Measurements from ENCODE around the gene SSBP3.

Gene SSBP3

DNA sequence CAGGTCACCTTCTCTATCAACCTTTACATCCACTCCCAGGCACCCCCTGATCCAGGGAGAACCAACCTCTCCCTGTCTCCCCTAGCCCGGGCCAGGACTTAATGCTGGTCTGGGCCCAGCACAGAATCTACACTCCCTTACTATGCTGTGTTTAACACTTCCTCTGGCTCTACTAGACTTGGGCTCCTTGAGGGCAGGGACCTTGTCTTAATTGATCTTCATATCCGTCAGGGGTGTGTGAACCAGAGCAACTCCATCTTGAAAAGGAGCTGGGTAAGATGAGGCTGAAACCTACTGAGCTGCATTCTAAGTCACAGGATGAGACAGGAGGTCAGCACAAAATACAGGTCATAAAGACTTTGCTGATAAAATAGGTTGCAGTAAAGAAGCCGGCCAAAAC is 98.9 kb downstream of the SSBP3 start:
- Histone ChIP-seq H3K27ac (ENCODE audit: low read length) (no peak overlapping the region), H3K4me3 (ENCODE audit: low read length) (no peak overlapping the region), H3K9ac (ENCODE audit: low read length) (no peak overlapping the region), H3K4me1 (ENCODE audit: control insufficient read depth, low read depth, low read length) (peaks cover 60% of the 10 kb centered on the region), H3K27me3 (ENCODE audit: control insufficient read depth, insufficient read depth, low read length) (no peaks in the 10 kb centered on the region), H3K9me3 (ENCODE audit: control insufficient read depth, low read depth, low read length) (no peaks in the 10 kb centered on the region), H3K36me3 (ENCODE audit: control insufficient read depth, low read depth, low read length) (no peaks in the 10 kb centered on the region)

- Histone ChIP-seq H3K27ac (ENCODE audit: low read length) (no peak overlapping the region), H3K4me3 (ENCODE audit: low read length) (no peak overlapping the region), H3K27me3 (ENCODE audit: control insufficient read depth, insufficient read depth, low read length) (no peaks in the 10 kb centered on the region), H3K4me1 (ENCODE audit: control insufficient read depth, low read depth, low read length) (peaks cover 50% of the 10 kb centered on the region), H3K9me3 (ENCODE audit: control insufficient read depth, low read depth, low read length) (no peaks in the 10 kb centered on the region), H3K9ac (ENCODE audit: low read length) (no peak overlapping the region), H3K36me3 (ENCODE audit: control insufficient read depth, low read depth, low read length) (no peaks in the 10 kb centered on the region)
Observed at GRCh38 chr1:54305906-54306514, 100.2 kb downstream of the SSBP3 start.

DNA sequence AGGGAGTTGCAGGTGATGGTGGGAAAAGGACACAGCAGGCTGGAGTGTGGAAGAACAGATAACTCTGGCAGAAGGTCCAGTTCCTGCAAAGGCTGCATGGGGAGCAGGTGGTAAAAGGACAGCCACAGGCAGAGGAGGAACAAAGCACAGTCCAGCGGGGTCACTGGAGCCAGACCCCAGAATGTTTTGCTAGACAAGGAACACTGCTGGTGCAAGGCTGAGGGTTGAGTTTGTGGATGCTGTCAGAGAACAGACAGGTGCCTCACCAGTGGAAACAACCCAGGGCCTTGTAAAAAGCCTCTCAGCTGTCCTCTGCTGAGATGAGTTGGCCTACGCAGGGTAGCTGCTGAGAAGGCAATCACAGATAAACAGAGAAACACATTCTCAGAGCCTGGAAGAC is 101.7 kb downstream of the SSBP3 start:
- Histone ChIP-seq H3K27me3 (ENCODE audit: control insufficient read depth, insufficient read depth, low read length) (no peaks in the 10 kb centered on the region), H3K4me3 (ENCODE audit: low read length) (no peak overlapping the region), H3K4me1 (ENCODE audit: control insufficient read depth, low read depth, low read length) (peaks cover 37% of the 10 kb centered on the region), H3K9me3 (ENCODE audit: control insufficient read depth, low read depth, low read length) (no peaks in the 10 kb centered on the region), H3K9ac (ENCODE audit: low read length) (no peak overlapping the region), H3K36me3 (ENCODE audit: control insufficient read depth, low read depth, low read length) (no peaks in the 10 kb centered on the region), H3K27ac (ENCODE audit: low read length) (no peak overlapping the region)

DNA sequence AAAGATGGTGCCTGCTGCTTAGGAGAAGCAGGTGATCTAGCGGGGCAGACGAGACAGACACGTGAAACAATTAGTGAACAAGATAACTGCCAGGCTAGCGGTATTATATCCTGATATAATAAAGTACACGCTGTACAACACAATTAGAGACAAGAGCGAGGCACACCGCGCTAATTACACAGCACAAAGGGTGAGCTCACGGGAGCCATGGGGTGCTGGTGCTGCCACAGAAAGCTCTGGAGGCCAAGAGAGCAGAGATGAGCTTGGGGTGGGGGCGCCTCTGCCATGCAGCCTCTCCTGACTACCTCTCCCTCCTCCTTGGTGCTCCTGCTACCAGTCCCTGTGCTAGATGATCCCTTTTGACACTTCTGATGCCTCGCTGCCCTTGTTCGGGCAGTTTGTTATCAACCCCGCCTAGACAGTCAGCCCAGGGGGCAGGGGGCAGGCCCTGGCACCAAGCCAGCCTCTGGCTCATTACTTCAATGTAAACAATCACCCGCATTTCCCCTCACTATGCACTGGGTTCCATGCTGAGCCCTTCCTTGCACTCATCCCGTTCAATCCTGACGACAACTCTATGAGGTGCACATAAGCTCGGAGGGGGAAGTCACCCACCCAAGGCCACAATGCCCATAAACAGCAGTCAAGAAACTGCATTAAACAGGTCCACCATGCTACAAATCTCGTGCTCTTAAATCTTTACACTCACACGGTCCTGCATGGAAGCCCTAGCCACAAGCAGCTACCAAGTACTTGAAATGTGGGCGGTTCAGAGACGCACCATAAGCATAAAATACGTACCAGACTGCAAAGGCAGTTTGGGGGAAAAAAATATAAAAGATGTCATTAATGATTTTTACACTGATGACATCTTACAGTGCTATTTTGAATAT is 103.0 kb downstream of the SSBP3 start:
- Histone ChIP-seq H3K4me1 (ENCODE audit: control insufficient read depth, low read depth, low read length) (peaks cover 36% of the 10 kb centered on the region), H3K27ac (ENCODE audit: low read length) (no peak overlapping the region), H3K27me3 (ENCODE audit: control insufficient read depth, insufficient read depth, low read length) (no peaks in the 10 kb centered on the region), H3K36me3 (ENCODE audit: control insufficient read depth, low read depth, low read length) (no peaks in the 10 kb centered on the region), H3K9ac (ENCODE audit: low read length) (no peak overlapping the region), H3K4me3 (ENCODE audit: low read length) (no peak overlapping the region), H3K9me3 (ENCODE audit: control insufficient read depth, low read depth, low read length) (no peaks in the 10 kb centered on the region)

DNA sequence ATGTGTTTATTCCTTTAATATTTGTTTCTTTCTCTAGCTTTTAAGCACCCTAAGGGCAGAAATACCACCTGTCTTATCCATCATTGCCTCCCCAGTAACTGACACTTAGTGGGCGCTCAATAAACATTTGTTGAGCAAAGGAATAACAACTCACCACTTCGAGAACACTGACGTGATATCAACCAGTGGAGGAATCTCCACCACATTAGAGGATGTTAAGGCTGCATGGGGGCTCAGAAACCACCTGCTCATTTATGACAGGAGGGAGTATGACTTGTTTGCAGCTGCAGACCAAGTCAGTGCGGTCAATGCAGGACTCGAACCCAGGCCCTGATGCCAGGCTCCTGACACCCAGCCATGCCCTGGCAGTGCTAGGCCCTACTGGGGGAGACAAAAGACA is 103.6 kb downstream of the SSBP3 start:
- no peaks in the 10 kb centered on the region for H3K27me3 ChIP-seq (ENCODE audit: control insufficient read depth, insufficient read depth, low read length)
- no peaks in the 10 kb centered on the region for H3K9me3 ChIP-seq (ENCODE audit: control insufficient read depth, low read depth, low read length)
- H3K9ac ChIP-seq (ENCODE audit: low read length): no peak overlapping the region
- no peak overlapping the region for H3K27ac ChIP-seq (ENCODE audit: low read length)
- H3K4me3 ChIP-seq (ENCODE audit: low read length): no peak overlapping the region
- H3K36me3 ChIP-seq (ENCODE audit: control insufficient read depth, low read depth, low read length): no peaks in the 10 kb centered on the region
- H3K4me1 ChIP-seq (ENCODE audit: control insufficient read depth, low read depth, low read length): peaks cover 37% of the 10 kb centered on the region

GRCh38 chr1:54301497-54301896 is 104.7 kb downstream of the SSBP3 start:
- no peaks in the 10 kb centered on the region for H3K27me3 ChIP-seq (ENCODE audit: control insufficient read depth, insufficient read depth, low read length)
- no peak overlapping the region for H3K27ac ChIP-seq (ENCODE audit: low read length)
- no peak overlapping the region for H3K9ac ChIP-seq (ENCODE audit: low read length)
- H3K4me1 ChIP-seq (ENCODE audit: control insufficient read depth, low read depth, low read length): peaks cover 32% of the 10 kb centered on the region
- no peaks in the 10 kb centered on the region for H3K9me3 ChIP-seq (ENCODE audit: control insufficient read depth, low read depth, low read length)
- no peaks in the 10 kb centered on the region for H3K36me3 ChIP-seq (ENCODE audit: control insufficient read depth, low read depth, low read length)
- H3K4me3 ChIP-seq (ENCODE audit: low read length): no peak overlapping the region

GRCh38 chr1:54300401-54300800 is 105.8 kb downstream of the SSBP3 start:
- Histone ChIP-seq H3K9ac (ENCODE audit: low read length) (no peak overlapping the region), H3K27ac (ENCODE audit: low read length) (no peak overlapping the region), H3K4me1 (ENCODE audit: control insufficient read depth, low read depth, low read length) (peaks cover 37% of the 10 kb centered on the region), H3K4me3 (ENCODE audit: low read length) (no peak overlapping the region), H3K27me3 (ENCODE audit: control insufficient read depth, insufficient read depth, low read length) (no peaks in the 10 kb centered on the region), H3K36me3 (ENCODE audit: control insufficient read depth, low read depth, low read length) (no peaks in the 10 kb centered on the region), H3K9me3 (ENCODE audit: control insufficient read depth, low read depth, low read length) (no peaks in the 10 kb centered on the region)

- H3K4me1 ChIP-seq (ENCODE audit: control insufficient read depth, low read depth, low read length): peaks cover 41% of the 10 kb centered on the region
- H3K27ac ChIP-seq (ENCODE audit: low read length): no peak overlapping the region
Observed at GRCh38 chr1:54299037-54299436, 107.2 kb downstream of the SSBP3 start.

GRCh38 chr1:54298284-54299033 is 107.7 kb downstream of the SSBP3 start:
- no peak overlapping the region for H3K9ac ChIP-seq (ENCODE audit: low read length)
- H3K4me3 ChIP-seq (ENCODE audit: low read length): no peak overlapping the region
- H3K4me1 ChIP-seq (ENCODE audit: control insufficient read depth, low read depth, low read length): peaks cover 36% of the 10 kb centered on the region
- H3K27ac ChIP-seq (ENCODE audit: low read length): no peak overlapping the region
- H3K9me3 ChIP-seq (ENCODE audit: control insufficient read depth, low read depth, low read length): no peaks in the 10 kb centered on the region
- no peaks in the 10 kb centered on the region for H3K27me3 ChIP-seq (ENCODE audit: control insufficient read depth, insufficient read depth, low read length)
- H3K36me3 ChIP-seq (ENCODE audit: control insufficient read depth, low read depth, low read length): no peaks in the 10 kb centered on the region

More at GRCh38 chr1:54299037-54299436, 107.2 kb downstream of the SSBP3 start:
- Histone ChIP-seq H3K9me3 (ENCODE audit: control insufficient read depth, low read depth, low read length) (no peaks in the 10 kb centered on the region), H3K36me3 (ENCODE audit: control insufficient read depth, low read depth, low read length) (no peaks in the 10 kb centered on the region), H3K27me3 (ENCODE audit: control insufficient read depth, insufficient read depth, low read length) (no peaks in the 10 kb centered on the region), H3K4me3 (ENCODE audit: low read length) (no peak overlapping the region), H3K9ac (ENCODE audit: low read length) (no peak overlapping the region)

- Histone ChIP-seq H3K27ac (ENCODE audit: low read length) (no peak overlapping the region), H3K27me3 (ENCODE audit: control insufficient read depth, insufficient read depth, low read length) (no peaks in the 10 kb centered on the region), H3K4me3 (ENCODE audit: low read length) (no peak overlapping the region), H3K9ac (ENCODE audit: low read length) (no peak overlapping the region), H3K36me3 (ENCODE audit: control insufficient read depth, low read depth, low read length) (no peaks in the 10 kb centered on the region), H3K9me3 (ENCODE audit: control insufficient read depth, low read depth, low read length) (no peaks in the 10 kb centered on the region), H3K4me1 (ENCODE audit: control insufficient read depth, low read depth, low read length) (peaks cover 30% of the 10 kb centered on the region)
Observed at GRCh38 chr1:54297596-54298283, 108.5 kb downstream of the SSBP3 start.

GRCh38 chr1:54296666-54297065 is 109.5 kb downstream of the SSBP3 start:
- Histone ChIP-seq H3K36me3 (ENCODE audit: control insufficient read depth, low read depth, low read length) (no peaks in the 10 kb centered on the region), H3K4me3 (ENCODE audit: low read length) (no peak overlapping the region), H3K27ac (ENCODE audit: low read length) (no peak overlapping the region), H3K9ac (ENCODE audit: low read length) (no peak overlapping the region), H3K27me3 (ENCODE audit: control insufficient read depth, insufficient read depth, low read length) (no peaks in the 10 kb centered on the region), H3K4me1 (ENCODE audit: control insufficient read depth, low read depth, low read length) (peaks cover 30% of the 10 kb centered on the region), H3K9me3 (ENCODE audit: control insufficient read depth, low read depth, low read length) (no peaks in the 10 kb centered on the region)
